Large intestine (tissue), 3 donors: Measurements from ENCODE around the gene SEMA3F. TPM values are rescaled to one million over a fixed set of nuclear protein-coding genes. Genes with fewer than 3 reads are reported as not detected.
A peak's percentile ranks its signal among the peaks of the same experiment; 100 is the strongest.

ENCODE experiments used
- DNase-seq, 2 donors: peaks; one replicate each; pipeline versions ENCODE4 v3.0.0 to v3.0.0-alpha.2; 2013
- H3K27ac ChIP-seq: one replicate; pipeline ENCODE4 v1.5.1; 2013; ENCODE audit warnings: low read length
- H3K27me3 ChIP-seq: 2 replicates; pipeline ENCODE4 v1.6.1; 2013; ENCODE audit warnings: low read length; ENCODE audit not compliant: control insufficient read depth, insufficient read depth
- H3K36me3 ChIP-seq: 2 replicates; pipeline ENCODE4 v1.6.1; 2013; ENCODE audit warnings: low read length; ENCODE audit not compliant: control insufficient read depth, insufficient read depth
- H3K4me1 ChIP-seq: one replicate; pipeline ENCODE4 v1.6.1; 2013; ENCODE audit warnings: low read length; ENCODE audit not compliant: control insufficient read depth, insufficient read depth
- H3K4me3 ChIP-seq: one replicate; pipeline ENCODE4 v1.5.1; 2013; ENCODE audit warnings: low read length
- H3K9me3 ChIP-seq: one replicate; pipeline ENCODE4 v1.6.1; 2013; ENCODE audit warnings: mild to moderate bottlenecking, low read depth, low read length, moderate library complexity; ENCODE audit not compliant: control insufficient read depth
- WGBS: methylation state at CpG from one replicate; pipeline ENCODE4 v1.1.5; 2013; ENCODE audit warnings: low lambda C conversion rate; ENCODE audit not compliant: insufficient coverage; 5-methylcytosine and 5-hydroxymethylcytosine counted together
- polyA plus RNA-seq: library from polyadenylated mRNA; unstranded; fragments of 120-200 nt; gene quantifications from one replicate; pipeline ENCODE4 v1.2.1, GENCODE V29; 2013

The SEMA3F gene
- polyA plus RNA-seq, 1 donor = 8.9 TPM

DNA sequence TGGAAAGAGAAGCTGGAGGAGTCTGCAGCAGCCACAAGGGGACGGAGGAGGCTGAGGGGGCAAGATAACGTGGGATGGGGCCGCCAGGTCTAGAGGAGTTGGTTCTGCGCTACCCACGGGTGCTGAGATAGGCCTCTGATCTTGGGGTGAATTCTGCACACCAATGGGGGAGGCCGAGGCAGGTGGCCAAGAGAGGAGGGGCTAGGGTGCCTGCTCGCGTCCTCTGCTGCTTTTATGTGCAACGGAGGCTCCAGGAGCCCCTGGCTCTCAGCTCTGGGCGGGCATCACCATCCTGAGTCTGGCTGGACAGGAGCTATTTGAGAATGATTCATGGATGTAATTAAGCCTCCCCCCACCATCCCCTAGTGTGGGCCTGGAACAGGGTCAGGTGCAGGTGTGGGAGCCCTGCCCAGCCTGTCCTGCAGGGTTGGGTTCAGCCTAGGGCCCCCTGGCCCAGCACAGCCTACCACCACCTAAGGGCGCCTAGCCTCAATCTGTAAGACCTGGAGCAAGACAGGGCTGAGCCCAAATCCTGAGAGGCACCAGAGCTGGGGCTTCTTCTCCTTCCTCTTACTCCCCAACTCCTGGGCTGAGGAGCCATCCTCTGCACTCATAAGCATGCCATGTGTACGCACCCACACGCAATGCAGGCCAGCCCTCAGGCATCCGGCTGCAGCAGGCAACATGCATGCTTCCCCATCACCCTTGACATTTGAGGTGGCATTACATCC, 32.3 kb upstream of the SEMA3F start:
- no peak overlapping the region for H3K27ac ChIP-seq
- peaks cover 36% of the 10 kb centered on the region for H3K4me1 ChIP-seq
- peaks cover 31% of the 10 kb centered on the region for H3K36me3 ChIP-seq
- H3K27me3 ChIP-seq = peaks cover 4% of the 10 kb centered on the region
- WGBS = no CpG with 5 or more reads among the region's 14 CpGs
- H3K4me3 ChIP-seq = no peak overlapping the region
- no peaks in the 10 kb centered on the region for H3K9me3 ChIP-seq
- DNase-seq = no peak

DNA sequence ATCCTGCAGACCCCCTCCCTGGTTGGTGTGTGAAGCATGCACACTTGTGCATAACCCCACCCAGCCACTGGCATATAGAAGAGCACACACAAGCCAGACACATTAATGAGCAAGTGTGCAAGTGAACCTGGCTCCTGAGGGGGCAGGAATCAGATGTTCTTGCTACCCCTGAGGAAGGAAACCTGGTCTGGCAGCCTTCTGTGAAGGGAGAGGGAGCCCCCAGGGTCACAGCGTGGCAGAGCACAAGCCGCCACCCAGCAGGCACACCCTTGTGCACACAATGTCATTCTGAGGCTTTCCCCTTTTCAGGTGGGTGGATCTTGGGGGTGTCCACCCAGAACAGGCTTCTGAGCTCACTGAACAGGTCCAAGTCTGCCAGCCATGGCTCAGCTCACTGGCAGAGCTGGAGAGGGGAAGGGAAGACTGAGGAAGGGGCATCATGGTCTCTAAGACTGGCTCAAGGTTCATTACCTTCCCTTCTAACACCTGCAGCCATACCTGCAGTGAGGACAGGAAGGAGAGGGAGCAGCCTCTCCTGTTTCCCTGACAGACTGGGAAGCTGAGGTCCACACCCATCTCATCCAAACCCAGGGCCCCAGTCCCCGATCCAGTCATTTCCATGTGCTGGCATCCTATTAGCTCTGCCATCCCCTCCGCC, 31.6 kb upstream of the SEMA3F start:
- Histone ChIP-seq H3K4me3 (no peak overlapping the region), H3K4me1 (peaks cover 36% of the 10 kb centered on the region), H3K27ac (no peak overlapping the region), H3K36me3 (peaks cover 24% of the 10 kb centered on the region), H3K9me3 (no peaks in the 10 kb centered on the region), H3K27me3 (peaks cover 4% of the 10 kb centered on the region)
- no peak for DNase-seq
- WGBS = no CpG with 5 or more reads among the region's 4 CpGs

GRCh38 chr3:50124052-50124799, 30.9 kb upstream of the SEMA3F start:
- no peaks in the 10 kb centered on the region for H3K9me3 ChIP-seq
- peaks cover 36% of the 10 kb centered on the region for H3K4me1 ChIP-seq
- no peak for DNase-seq
- no peak overlapping the region for H3K27ac ChIP-seq
- H3K27me3 ChIP-seq = peaks cover 4% of the 10 kb centered on the region
- no peak overlapping the region for H3K4me3 ChIP-seq
- H3K36me3 ChIP-seq = peaks cover 18% of the 10 kb centered on the region
- WGBS = no CpG with 5 or more reads among the region's 15 CpGs

GRCh38 chr3:50124800-50125178, 30.3 kb upstream of the SEMA3F start:
- peaks cover 15% of the 10 kb centered on the region for H3K36me3 ChIP-seq
- peaks cover 4% of the 10 kb centered on the region for H3K27me3 ChIP-seq
- WGBS = no CpG with 5 or more reads among the region's 12 CpGs
- no peak overlapping the region for H3K27ac ChIP-seq
- H3K4me1 ChIP-seq = peaks cover 36% of the 10 kb centered on the region
- H3K4me3 ChIP-seq = no peak overlapping the region
- H3K9me3 ChIP-seq = no peaks in the 10 kb centered on the region
- no peak for DNase-seq

DNA sequence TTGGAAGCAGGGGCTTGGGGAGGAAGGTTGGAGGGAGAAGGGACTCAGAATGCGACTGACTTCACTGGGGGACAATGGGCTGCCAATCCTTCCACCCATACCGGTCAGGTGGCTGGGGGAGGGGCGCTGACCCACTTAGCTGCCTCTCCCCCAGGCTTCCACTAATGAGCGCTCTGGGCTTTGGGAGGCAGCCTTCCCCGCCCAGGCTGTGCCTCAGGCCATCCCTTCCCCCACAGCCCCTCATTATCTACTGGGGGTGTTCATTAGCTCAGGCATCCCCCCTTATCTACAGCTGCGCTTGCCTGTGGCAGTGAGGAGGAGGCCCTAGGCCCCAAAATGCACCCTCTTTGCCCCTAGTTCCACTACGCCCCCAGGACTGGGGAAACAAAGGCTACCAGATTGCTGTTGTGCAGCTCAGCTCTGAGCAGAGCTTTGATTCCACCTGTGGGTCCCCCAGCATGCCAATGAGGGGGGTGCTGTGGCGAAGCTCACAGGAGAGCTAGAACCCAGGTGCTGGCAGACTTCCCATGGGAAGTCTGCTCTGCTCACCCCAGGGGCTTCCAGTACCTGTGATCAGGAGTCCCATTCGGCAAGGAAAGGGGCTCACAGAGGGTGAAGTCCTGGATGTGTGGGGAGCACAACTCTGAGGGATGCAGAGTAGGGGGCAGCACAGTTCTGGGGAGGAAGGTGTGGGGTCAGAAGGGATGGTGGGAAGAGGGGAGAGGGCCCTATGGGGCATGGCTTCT, 29.4 kb upstream of the SEMA3F start:
- Histone ChIP-seq H3K27me3 (peaks cover 4% of the 10 kb centered on the region), H3K9me3 (no peaks in the 10 kb centered on the region), H3K4me3 (no peak overlapping the region), H3K4me1 (peaks cover 36% of the 10 kb centered on the region), H3K36me3 (peaks cover 6% of the 10 kb centered on the region), H3K27ac (no peak overlapping the region)
- no peak for DNase-seq
- no CpG with 5 or more reads among the region's 9 CpGs for WGBS

- H3K36me3 ChIP-seq = peaks cover 2% of the 10 kb centered on the region
- H3K27ac ChIP-seq = no peak overlapping the region
- peaks cover 36% of the 10 kb centered on the region for H3K4me1 ChIP-seq
- WGBS = no CpG with 5 or more reads among the region's 16 CpGs
- no peak overlapping the region for H3K4me3 ChIP-seq
- no peaks in the 10 kb centered on the region for H3K9me3 ChIP-seq
- DNase-seq = peak; percentile 45 to 47
- H3K27me3 ChIP-seq = peaks cover 6% of the 10 kb centered on the region
Measured at GRCh38 chr3:50126287-50127211, 28.6 kb upstream of the SEMA3F start.

DNA sequence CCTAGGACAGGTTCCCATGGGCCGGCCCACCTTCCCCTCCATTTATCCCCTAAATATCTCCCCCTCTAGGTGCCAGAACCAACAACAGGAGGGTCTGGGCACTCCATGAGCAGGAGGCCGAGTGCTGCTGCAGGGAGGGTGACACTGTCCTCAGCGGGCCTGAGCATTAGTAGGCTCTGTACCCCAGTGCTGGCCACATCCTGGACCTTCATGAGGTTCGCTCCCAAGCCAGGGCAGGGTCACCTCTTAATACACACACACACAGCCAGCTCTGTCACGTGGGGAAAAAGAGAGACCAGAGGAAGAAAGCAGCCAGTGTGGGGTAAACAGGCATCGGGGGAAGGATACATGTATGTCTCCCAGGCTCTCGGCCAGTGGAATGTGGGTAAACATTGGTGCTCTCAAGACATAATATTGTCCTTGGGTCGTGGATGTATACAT, 27.9 kb upstream of the SEMA3F start:
- H3K27me3 ChIP-seq = peaks cover 9% of the 10 kb centered on the region
- no peaks in the 10 kb centered on the region for H3K36me3 ChIP-seq
- H3K4me3 ChIP-seq = no peak overlapping the region
- no peaks in the 10 kb centered on the region for H3K9me3 ChIP-seq
- no CpG with 5 or more reads among the region's 8 CpGs for WGBS
- H3K4me1 ChIP-seq = peaks cover 30% of the 10 kb centered on the region
- no peak overlapping the region for H3K27ac ChIP-seq
- no peak for DNase-seq

DNA sequence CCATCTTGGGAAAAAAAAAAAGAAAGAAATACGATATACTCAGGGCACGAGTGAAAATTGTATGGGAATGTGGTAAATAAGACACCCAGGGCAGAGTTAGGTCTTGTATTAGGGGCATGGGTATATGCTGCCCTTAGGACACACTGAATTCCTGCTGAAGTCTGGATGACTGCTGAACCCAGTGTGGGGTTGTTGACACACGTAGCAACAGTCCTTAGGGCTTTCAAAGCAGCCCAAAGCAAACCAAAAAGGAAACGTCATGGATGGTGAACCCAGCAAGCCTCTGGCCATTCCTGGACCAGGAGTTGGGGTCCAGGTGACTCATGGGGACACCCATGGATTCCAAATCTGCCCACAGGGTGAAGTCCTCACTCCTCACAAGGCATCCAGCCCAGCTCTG, 27.1 kb upstream of the SEMA3F start:
- DNase-seq = no peak
- Histone ChIP-seq H3K36me3 (no peaks in the 10 kb centered on the region), H3K4me3 (no peak overlapping the region), H3K4me1 (peaks cover 26% of the 10 kb centered on the region), H3K9me3 (no peaks in the 10 kb centered on the region), H3K27ac (no peak overlapping the region), H3K27me3 (peaks cover 9% of the 10 kb centered on the region)
- WGBS = 92% methylated on average over 2 of the region's 4 CpGs

DNA sequence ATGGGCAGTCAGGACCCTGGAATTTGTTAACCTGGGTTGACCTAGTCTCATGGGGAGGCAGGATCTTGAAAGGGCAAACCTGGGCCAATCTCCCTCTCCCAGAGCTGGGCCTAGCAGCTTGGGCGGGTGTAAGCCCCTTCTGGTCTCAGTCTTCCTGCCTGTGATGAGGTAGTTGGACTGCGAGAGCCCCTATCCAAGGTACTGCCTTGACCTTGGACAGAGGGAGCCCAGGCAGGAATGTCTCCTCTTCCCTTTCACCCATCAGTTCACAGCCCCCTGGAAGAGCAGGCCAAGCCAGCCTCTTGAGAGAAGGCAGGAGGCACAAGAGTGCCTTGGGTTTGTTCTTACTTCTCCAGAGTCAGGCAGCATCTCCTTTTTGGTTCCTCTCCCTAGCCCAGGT, 24.7 kb upstream of the SEMA3F start:
- H3K27me3 ChIP-seq = peaks cover 18% of the 10 kb centered on the region
- WGBS = no CpG with 5 or more reads among the region's 2 CpGs
- DNase-seq = no peak
- H3K9me3 ChIP-seq = no peaks in the 10 kb centered on the region
- peaks cover 19% of the 10 kb centered on the region for H3K4me1 ChIP-seq
- H3K27ac ChIP-seq = no peak overlapping the region
- no peaks in the 10 kb centered on the region for H3K36me3 ChIP-seq
- H3K4me3 ChIP-seq = no peak overlapping the region
